ENCODE results near the gene TMEM163.

Gene TMEM163

DNA sequence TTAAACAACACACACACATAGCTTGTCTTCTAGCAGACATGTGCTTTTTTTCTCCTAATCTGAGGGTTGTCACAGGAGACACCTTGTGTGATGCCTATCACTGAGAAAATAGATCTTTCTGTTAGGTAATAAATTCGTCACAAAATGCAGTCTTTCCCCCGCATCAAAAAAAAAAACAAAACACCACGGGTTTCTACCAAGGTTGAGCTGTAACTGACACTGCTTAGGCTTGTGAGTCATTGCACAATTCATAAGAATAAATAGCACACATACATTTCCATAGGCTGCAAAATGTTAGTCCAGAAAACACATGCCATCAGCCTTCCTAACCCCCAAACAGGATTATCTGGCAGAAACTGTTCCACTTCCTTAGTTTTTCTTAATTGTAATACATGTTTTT is 6.5 kb downstream of the TMEM163 start:
- H3K4me3 ChIP-seq (ENCODE audit: low read depth, low read length): no peak overlapping the region
- TF ChIP-seq, protein P1, sequence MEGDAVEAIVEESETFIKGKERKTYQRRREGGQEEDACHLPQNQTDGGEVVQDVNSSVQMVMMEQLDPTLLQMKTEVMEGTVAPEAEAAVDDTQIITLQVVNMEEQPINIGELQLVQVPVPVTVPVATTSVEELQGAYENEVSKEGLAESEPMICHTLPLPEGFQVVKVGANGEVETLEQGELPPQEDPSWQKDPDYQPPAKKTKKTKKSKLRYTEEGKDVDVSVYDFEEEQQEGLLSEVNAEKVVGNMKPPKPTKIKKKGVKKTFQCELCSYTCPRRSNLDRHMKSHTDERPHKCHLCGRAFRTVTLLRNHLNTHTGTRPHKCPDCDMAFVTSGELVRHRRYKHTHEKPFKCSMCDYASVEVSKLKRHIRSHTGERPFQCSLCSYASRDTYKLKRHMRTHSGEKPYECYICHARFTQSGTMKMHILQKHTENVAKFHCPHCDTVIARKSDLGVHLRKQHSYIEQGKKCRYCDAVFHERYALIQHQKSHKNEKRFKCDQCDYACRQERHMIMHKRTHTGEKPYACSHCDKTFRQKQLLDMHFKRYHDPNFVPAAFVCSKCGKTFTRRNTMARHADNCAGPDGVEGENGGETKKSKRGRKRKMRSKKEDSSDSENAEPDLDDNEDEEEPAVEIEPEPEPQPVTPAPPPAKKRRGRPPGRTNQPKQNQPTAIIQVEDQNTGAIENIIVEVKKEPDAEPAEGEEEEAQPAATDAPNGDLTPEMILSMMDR (IDR thresholded peaks at IDR 0.05; ENCODE audit: low read depth, low read length): no peak
- DNase-seq (ENCODE audit: low read depth, low spot score): no peak
- in situ Hi-C loops (cut with HindIII; ENCODE audit: low sequenced_read_pairs): no loop called here

DNA sequence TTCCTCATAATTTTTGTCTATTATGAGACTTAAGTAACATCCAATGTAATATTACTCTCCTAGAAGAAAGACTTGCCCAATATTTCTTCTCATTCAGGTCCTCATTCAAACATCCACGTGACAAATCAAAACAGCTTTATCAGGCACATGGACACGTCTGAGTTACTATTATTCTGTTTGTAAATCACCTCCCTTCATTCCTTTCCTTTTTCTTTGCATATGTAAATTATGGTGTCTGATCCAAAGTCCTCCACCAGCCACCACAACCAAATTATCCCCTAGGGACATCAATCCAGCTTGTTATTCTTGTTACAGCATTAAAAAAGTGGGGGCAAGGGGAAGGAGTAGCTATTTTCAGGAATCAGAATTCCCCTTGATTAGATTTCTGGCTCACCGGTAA is 7.1 kb downstream of the TMEM163 start:
- in situ Hi-C loops (cut with HindIII; ENCODE audit: low sequenced_read_pairs): no loop called here
- DNase-seq (ENCODE audit: low read depth, low spot score): no peak
- no peak overlapping the region for H3K4me3 ChIP-seq (ENCODE audit: low read depth, low read length)
- TF ChIP-seq, protein P1 (IDR thresholded peaks at IDR 0.05; ENCODE audit: low read depth, low read length): no peak

DNA sequence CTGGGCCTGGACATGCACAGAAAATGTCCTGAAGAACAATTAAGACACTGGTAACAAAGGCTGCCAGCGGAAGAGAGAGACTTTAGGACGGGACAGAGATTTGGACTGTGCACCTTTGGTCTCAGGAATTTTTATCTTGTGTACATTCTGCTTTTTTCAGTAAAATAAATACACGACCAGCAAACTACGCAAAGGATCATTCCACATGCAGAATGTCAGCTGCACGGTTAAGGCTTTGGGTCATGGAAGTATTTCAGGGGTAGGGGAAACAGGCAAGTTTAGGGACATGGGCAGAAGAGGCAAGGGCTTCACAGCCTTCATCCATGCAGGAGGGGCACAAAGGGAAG is 11.5 kb downstream of the TMEM163 start:
- no peak for DNase-seq (ENCODE audit: low read depth, low spot score)
- in situ Hi-C loops (cut with HindIII; ENCODE audit: low sequenced_read_pairs): no loop called here
- TF ChIP-seq, protein P1 (IDR thresholded peaks at IDR 0.05; ENCODE audit: low read depth, low read length): no peak
- H3K4me3 ChIP-seq (ENCODE audit: low read depth, low read length): no peak overlapping the region

DNA sequence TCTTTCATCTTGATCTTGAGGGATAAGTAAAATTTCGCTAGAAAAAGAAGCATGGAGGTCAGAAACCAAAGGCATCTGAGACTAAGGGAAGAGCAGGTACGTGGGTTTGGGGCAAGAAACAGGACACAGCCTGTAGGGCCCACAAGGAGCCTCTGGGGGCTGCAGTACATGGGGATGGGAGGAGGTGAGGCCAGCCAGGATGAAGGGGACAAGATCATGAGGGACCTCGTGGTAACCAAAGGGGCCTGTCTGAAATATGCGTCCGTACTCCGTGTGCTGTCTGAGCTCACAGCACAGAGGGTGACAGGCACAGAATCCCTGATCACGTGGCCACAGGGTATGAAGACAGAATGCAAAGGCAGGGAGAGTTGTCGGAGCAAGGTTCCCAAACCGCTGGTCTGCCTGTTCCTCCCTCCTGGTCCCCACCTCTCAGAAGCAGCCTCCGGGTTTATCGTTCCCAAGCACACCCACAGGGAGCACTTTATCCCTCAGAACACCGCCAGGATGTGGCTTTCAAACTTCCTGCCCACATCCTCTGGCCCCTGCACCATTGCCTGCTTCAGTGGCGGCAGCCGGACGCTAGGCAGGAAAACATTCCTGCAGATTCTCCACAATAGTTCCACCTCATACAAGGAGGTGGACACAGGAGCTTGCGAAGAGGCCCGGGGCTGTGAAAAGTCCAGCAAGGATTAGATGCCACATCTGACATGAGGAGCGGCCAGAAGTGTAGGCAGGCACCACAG is 12.0 kb downstream of the TMEM163 start:
- H3K4me3 ChIP-seq (ENCODE audit: low read depth, low read length): no peak overlapping the region
- TF ChIP-seq, protein P1 (IDR thresholded peaks at IDR 0.05; ENCODE audit: low read depth, low read length): no peak
- DNase-seq (ENCODE audit: low read depth, low spot score): no peak

DNA sequence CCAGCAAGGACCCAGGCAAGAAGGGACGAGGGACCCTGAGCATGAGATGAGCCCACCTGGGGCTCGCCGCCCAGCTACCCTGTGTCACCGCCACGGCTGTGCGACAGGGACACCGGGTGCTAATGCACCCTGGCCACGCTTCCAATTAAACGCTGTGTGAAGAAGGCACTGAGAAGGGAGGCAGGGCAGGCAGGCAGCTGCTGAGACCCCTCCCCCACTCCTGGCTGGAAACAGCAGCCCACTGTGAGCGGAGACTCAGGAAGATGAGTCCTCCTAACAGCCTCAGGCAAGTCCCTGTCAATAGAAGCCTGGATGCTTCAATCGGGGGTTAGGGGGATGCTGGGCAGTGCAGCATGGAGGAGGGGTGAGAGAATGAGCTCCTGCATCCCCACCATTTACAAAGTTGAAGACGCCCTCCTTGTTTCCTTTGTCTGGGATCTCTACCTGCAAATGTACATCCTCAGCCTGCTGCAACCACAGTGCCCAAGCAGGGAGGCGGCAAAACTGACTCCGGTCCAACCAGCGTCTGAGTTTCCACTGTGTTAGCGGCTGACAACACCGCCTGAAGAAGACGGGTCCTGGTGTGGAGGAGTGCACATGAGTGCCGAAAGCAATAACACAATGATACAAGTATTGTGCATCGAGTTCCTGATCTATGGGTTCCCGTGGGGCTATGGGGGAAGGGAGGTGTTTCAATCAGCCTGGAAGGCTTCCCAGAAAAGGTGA is 12.8 kb downstream of the TMEM163 start:
- in situ Hi-C loops (cut with HindIII; ENCODE audit: low sequenced_read_pairs): no loop called here
- TF ChIP-seq, protein P1 (IDR thresholded peaks at IDR 0.05; ENCODE audit: low read depth, low read length): no peak
- no peak for DNase-seq (ENCODE audit: low read depth, low spot score)
- no peak overlapping the region for H3K4me3 ChIP-seq (ENCODE audit: low read depth, low read length)

More for the DNA sequence above, 12.0 kb downstream of the TMEM163 start:
- in situ Hi-C loops (cut with HindIII; ENCODE audit: low sequenced_read_pairs): no loop called here

DNA sequence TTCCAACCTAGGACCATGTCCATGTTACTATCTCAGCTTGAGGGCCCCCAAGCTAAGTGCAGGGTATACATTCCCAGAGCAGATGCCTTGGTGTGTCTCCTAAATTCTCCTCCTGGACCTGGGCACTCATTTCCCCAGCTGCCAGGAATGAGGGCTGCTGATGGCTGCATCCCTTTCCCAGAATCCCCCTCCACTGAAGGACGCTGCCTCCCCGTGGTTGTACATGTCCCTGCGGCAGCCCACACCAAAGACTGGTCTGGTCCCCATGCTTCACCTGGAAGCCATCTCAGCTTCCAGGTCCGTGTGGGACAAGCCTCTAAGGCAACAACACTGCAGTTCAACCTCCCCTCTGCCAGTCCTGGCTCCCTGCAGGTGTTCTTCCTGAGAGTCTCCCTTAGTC is 14.6 kb downstream of the TMEM163 start:
- DNase-seq (ENCODE audit: low read depth, low spot score): no peak
- TF ChIP-seq, protein P1 (IDR thresholded peaks at IDR 0.05; ENCODE audit: low read depth, low read length): no peak
- in situ Hi-C loops (cut with HindIII; ENCODE audit: low sequenced_read_pairs): no loop called here
- no peak overlapping the region for H3K4me3 ChIP-seq (ENCODE audit: low read depth, low read length)
